Measurements from ENCODE around the gene LRRC4. TPM values are rescaled to one million over a fixed set of nuclear protein-coding genes. Genes with fewer than 3 reads are reported as not detected.

Gene LRRC4
- total RNA-seq, 1 donor from 2014 or later, result 0.77 TPM

GRCh38 chr7:128006550-128007302, 24.5 kb downstream of the LRRC4 start:
- DNase-seq (ENCODE audit: low read depth in 2 of 2), result no peak

GRCh38 chr7:128005759-128006159, 25.5 kb downstream of the LRRC4 start:
- DNase-seq (ENCODE audit: low read depth in 2 of 2), result no peak

GRCh38 chr7:128005117-128005516, 26.1 kb downstream of the LRRC4 start:
- no peak for DNase-seq (ENCODE audit: low read depth in 2 of 2)

- DNase-seq (ENCODE audit: low read depth in 2 of 2), result no peak
Observed at GRCh38 chr7:128004623-128005022, 26.6 kb downstream of the LRRC4 start.

GRCh38 chr7:128003787-128004186, 27.4 kb downstream of the LRRC4 start:
- no peak for DNase-seq (ENCODE audit: low read depth in 2 of 2)

- DNase-seq (ENCODE audit: low read depth in 2 of 2), result no peak
Observed at GRCh38 chr7:128003167-128003566, 28.1 kb downstream of the LRRC4 start.

GRCh38 chr7:128000854-128001265, 30.4 kb downstream of the LRRC4 start:
- no peak for DNase-seq (ENCODE audit: low read depth in 2 of 2)

GRCh38 chr7:128000048-128000447, 31.2 kb downstream of the LRRC4 start:
- DNase-seq (ENCODE audit: low read depth in 2 of 2), result no peak

GRCh38 chr7:127998671-127999070, 32.6 kb downstream of the LRRC4 start:
- no peak for DNase-seq (ENCODE audit: low read depth in 2 of 2)

- no peak for DNase-seq (ENCODE audit: low read depth in 2 of 2)
Observed at GRCh38 chr7:127997226-127997922, 33.9 kb downstream of the LRRC4 start.

- DNase-seq (ENCODE audit: low read depth in 2 of 2), result no peak
Observed at GRCh38 chr7:127996253-127997071, 34.8 kb downstream of the LRRC4 start.

GRCh38 chr7:127995881-127996215, 35.4 kb downstream of the LRRC4 start:
- DNase-seq (ENCODE audit: low read depth in 2 of 2), result no peak

- DNase-seq (ENCODE audit: low read depth in 2 of 2), result no peak
Observed at GRCh38 chr7:127995156-127995880, 35.9 kb downstream of the LRRC4 start.

- DNase-seq (ENCODE audit: low read depth in 2 of 2), result no peak
Observed at GRCh38 chr7:127993987-127994386, 37.2 kb downstream of the LRRC4 start.

GRCh38 chr7:127993317-127993716, 37.9 kb downstream of the LRRC4 start:
- no peak for DNase-seq (ENCODE audit: low read depth in 2 of 2)

- no peak for DNase-seq (ENCODE audit: low read depth in 2 of 2)
Observed at GRCh38 chr7:127988751-127989150, 42.5 kb downstream of the LRRC4 start.

GRCh38 chr7:127986581-127987521, 44.4 kb downstream of the LRRC4 start:
- DNase-seq (ENCODE audit: low read depth in 2 of 2), result no peak

- DNase-seq (ENCODE audit: low read depth in 2 of 2), result peak in 1 of 2 donors; percentile 45
Observed at GRCh38 chr7:127983804-127984332, 47.4 kb downstream of the LRRC4 start.

- no peak for DNase-seq (ENCODE audit: low read depth in 2 of 2)
Observed at GRCh38 chr7:127981965-127982364, 49.3 kb downstream of the LRRC4 start.

- DNase-seq (ENCODE audit: low read depth in 2 of 2), result no peak
Observed at GRCh38 chr7:127980901-127981300, 50.3 kb downstream of the LRRC4 start.
